NCI-H2029 (cell line): ENCODE data around the gene H2AZ2.
A peak's percentile ranks its signal among the peaks of the same experiment; 100 is the strongest.
"Not testable (repeated sequence)": the region's sequence is repeated elsewhere in the genome, so short reads cannot be mapped to it uniquely, and the experiment has no call there.

Experiments used
- DNase-seq: peaks from one replicate; lab custom pipeline; 2025; lab: John Stamatoyannopoulos, UW

The H2AZ2 gene

DNA sequence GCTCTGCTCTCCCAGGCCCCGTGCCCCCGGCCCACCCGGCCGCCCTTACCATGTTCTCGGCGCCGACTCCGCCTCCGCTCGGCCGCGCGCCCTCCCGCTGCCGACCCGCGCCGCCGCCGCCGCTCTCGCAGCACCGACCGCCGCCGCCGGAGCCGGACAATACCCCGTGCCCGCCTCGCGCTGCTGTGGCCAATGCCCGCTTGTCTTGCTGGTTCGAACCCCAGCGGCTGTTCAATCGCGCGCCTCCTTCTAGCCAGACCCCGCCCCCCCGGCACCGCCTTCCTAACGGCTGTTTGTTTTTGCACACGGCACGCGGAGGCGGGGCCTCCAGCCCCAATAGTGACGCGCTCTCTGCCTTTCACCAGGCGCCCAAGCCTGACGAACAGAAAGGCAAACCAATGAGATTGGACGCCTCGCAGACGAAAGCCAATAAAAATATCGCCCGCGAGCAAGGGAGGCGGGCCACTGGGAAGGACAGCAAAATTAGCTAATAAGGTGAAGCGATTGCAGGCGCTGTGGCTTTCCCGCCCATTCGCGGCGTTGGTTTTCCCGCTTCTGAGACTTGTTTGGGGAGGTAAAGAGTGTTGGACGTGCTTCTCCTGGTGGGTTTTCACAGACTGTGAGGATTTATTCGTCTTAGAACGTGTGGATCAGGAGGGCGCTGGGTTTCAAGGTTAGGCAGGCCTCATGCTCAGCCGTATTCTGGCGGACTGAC, at the start of gene H2AZ2:
H2AZ2 (minus strand) TSS at position 168 of the 715 bp plus-strand sequence; CDS start at position 52, 116 bp downstream.
- peak; percentile 100 for DNase-seq

DNA sequence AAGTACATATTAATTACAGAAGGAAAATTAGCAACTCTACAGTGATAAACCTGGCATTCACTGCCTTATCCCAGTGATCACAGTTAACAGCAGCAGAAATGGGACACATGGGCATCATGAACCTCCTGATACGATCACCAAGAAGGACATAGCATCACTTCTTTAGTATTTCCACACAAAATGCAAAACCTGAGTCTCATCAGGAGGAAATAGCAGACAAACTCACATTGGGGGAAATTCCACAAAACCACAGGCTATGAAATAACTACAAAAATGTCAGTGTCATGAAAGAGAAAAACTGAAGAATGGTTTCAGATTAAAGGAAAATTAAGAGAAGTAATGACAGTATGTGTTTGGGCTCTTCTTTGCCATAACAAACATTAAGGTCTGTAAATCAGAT, 49.4 kb upstream of the H2AZ2 start:
- no peak for DNase-seq

DNA sequence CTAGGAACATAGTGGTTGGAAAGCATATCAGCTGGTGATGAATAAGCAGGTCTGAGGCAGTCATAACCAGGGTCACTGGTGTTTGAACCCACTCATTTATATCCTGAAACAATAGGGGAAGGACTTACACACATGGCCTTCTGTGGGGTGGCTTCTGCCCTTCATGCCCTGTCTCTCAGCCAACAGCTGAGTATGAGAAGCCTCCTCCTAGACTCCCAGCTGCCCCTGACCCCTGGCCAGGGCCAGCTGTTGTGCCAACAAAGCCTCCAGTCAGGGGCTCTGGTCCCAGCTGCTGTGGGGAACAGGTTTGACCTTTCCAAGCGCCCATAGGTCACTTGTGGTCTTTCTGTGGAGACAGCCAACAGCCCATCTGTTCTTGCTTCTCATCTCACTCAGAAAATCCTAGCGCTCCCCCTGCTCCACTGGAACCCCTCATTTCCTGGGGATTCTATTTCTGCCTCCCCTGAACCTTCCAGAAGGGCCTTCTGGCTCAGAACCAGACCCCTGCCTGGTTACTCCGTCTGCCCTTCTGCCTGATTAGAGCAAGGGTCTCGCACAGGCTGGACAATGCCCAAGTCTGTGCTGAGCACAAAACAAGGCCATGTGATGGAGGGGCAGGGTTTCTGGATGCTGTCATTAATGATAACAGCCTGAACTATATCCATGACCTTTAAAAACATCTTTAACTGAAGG, 47.1 kb upstream of the H2AZ2 start:
- DNase-seq = no peak

DNA sequence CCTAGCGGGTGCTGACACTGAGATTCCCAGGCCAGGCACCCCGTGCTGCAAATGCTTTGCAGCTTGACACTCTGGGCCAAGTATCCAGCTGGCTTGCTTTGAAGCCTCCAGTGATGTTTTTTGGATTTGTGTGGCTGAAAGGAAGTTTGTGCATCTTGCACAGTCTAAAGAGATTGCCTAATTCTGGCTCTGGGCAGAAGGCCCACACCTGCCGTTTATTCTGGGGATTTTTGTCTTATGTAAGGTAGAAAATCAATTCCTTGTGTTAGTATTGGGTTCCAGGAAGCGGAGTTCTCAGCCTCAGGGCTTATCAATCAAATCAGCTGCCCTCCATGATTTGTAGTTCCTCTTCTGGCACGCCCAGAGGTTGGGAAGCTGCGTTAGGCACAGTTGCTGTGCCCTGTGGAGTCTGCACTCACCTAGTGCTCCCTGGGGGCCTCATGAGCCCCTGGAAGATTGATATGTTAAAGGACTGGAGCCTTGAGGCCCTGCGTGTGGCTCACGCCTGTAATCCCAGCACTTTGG, 45.9 kb upstream of the H2AZ2 start:
- DNase-seq = no peak

DNA sequence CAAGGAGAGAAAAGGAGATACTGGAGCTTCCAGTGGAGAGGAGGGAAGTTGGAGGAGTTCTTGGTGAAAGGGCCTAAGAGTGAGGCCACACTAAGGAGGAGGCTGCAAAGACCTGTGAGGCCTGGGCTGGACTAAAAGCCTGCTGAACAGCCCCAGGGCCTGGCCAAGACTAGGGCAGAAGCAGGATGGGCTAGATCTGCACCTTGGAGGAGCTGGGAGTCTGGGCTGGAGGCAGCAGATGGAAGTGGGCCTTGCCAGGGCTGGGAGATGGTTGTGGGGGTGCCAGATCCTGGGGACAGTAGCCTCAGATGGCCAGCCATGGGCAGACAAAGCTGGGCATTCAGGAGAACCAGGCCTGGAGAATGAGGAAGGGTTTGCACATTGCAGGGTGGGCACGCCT, 43.9 kb upstream of the H2AZ2 start:
- no peak for DNase-seq

DNA sequence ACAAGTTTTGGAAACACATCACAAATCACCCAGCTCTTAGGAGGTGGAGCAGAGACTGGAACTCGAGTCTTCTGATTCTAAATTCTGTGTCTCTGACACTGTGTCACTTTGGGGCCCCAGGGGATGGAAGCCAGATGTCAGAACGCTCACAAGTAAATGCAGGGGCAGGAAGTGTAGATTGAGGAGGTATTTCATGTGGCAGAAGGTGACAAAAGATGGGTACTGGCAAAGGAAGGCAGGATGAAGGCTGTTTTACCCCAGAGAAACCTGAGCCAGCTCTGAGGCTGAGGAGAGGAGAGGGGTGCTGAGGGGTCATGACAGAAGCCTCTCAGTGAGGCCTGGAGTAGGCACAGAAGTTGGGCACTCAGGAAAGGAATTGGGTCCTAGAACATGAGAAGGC, 43.5 kb upstream of the H2AZ2 start:
- DNase-seq = no peak

DNA sequence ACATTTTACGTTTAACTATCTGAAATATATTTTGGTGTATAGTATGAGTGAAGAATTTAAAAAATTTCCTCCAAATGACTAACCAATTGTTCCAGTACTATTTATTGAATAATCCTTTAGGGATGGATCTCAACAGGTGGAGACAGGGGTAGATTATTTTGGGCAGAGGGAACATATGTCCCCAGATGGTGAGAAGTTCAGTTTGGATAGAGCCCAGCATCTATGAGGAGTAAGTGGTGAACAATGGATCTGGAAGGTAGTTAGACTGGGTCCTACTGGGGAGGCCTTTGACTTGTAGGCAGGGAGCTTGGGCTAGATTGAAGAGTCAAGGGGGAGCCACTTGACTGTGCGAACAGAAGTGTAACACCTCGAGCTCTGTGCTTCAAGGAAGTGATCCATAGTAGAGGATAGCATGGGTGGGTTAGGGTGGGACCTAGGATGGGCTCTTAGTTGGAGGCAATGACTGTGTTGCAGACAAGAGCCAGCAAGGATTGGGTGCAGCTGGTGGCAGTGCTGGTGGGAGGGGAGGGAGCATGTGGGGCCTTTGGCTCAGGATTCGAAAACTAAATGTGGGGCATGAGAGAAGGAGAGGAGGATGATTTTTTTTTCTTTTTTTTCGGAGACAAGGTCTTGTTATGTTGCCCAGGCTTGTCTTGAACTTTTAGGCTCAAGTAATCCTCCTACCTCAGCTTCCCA, 41.3 kb upstream of the H2AZ2 start:
- DNase-seq = no peak

DNA sequence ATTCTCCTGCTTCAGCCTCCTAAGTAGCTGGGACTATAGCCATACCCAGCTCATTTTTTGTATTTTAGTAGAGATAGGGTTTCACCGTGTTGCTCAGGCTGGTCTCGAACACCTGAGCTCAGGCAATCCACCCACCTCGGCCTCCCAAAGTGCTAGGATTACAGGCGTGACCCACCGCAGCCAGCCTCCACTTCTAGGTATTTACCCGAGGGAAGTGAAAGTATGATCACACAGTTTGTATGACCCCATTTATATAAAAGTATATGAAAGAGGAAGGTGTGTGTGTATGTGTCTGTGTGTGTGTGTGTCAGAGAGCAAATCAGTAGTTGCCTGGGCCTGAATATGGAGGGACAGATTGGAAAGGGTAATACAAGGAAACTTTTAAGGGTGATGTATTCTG, 39.4 kb upstream of the H2AZ2 start:
- no peak for DNase-seq

DNA sequence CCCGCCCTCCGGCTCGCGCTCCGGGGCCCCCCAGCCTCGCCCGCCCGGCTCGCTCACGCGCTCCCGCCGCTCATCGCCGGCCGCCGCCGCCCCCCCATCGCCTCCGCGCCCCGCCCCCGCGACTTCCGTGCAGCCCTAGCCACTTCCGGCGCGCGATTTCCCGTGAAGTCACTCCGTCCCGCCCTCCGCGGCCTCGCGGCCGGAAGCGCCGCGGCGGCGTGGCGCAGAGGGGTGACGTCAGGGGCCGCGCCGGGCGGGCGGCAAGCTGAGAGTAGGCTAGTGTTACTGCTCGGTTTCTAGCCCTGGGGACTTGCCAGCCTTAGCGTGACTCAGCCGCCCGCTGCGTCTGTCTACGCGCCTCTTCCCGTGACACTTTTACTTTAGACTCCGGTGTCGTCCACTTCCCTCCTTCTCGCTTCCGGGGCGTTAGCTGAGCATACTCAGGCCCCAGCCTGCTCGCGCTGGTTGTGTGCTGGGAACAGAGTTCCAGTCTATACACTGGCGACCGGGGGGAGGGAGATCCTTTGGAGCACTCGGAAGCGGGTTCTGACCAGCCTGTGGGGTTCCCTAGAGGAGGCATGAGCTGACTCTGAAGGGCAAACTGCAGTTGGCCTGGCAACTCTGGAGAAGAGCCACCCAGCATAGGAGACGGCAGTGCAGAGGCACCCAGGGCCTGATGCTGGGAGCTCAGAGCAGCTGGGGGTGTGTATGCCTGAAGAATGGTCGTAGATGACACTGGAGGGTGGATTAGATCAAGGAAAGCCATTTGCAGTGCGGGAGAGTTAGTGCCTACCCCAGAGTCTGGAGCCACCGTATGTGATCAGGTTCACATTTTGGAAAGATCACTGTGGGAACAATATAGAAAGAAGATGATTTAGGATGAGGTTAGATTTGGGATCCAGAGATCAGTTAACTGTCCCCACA, 37.8 kb upstream of the H2AZ2 start, which contains the start of gene PURB:
PURB (minus strand) TSS at position 137 of the 924 bp plus-strand sequence. CDS start 182 bp downstream, outside the sequence.
- peak; percentile 95 for DNase-seq

DNA sequence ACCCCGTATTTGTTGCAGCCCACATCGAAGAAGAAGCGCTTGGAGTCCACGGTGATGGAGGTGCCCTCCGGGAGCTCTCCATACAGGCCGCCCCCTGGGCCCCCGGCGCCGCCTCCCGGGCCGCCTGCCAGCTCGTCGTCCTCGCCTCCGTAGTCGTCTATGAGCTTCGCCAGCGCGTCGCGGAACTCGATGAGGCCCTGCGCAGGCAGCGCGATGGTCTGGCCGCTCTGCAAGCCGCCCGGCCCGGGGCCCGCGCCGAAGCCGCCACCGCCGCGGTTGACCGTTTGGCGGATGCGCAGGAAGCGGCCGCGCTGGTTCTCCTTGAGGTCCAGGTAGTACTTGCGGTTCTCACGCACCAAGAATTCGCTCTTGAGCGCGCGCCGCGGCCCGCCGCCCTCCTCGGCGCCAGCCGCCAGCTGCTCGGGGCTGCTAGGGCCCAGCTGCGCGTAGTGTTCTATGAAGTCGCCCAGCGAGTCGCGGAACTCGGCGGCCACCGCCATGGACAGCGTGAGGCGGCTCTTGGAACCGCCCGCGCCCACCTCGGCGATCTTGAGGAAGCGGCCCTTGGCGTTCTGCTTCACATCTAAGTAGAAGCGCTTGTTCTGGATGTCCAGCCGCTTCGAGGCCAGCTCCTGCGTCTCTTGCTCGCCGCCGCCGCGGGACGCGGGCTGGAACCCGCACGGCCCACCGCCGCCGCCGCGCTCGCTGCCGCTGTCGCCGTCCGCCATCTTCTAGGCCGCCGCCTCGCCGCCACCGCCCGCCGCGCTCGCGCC, 36.9 kb upstream of the H2AZ2 start:
- peak; percentile 48 for DNase-seq

DNA sequence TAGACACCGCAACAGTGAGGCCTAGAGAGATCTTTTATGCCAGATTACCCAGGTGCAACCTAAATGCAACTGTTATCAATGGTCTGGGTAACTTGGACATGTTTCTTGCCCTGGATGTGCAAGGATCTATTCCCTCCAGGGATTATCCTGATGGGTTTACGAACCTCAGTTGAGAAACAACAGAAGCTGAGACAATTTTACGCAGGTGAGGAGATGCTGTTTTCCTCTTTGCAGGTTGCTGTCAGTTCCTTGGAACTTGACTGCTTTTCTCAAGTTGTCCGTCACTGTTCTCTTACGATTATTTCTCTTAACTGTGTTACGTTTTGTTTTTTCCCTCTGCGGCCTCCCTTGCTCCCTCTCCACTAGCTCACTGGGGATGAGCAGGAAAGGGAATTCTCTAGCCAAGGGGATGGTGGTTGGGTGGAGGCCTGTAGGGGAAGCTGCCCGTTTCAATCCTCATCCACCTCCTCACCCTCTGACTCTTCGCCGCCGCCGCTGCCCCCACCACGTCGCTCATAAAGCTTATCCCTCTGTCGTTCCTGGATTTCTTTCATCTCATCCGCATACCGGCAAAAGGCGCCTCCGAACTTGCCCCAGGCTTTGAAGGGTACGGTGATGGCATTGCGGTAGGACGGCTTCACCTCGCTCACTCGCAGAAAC, 36.2 kb upstream of the H2AZ2 start:
- DNase-seq = no peak

DNA sequence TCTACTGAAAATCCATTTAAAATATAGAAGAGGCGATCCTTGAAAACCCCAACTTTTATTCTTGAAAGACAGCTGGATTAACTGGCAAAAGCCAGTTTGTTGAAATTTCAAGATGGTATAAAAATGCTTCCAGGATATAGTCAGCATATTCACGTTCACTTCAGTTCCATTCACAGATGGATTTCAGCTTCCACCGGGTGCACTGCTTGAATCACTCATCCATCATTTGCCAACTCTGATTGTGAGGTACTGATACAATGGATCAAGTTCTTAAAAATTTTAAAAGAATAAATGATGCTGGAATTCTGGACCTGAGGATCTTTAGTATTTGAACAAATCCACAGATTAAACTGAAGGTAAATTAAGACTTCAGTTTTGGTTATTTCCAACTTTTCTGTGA, 35.0 kb upstream of the H2AZ2 start:
- DNase-seq = no peak

DNA sequence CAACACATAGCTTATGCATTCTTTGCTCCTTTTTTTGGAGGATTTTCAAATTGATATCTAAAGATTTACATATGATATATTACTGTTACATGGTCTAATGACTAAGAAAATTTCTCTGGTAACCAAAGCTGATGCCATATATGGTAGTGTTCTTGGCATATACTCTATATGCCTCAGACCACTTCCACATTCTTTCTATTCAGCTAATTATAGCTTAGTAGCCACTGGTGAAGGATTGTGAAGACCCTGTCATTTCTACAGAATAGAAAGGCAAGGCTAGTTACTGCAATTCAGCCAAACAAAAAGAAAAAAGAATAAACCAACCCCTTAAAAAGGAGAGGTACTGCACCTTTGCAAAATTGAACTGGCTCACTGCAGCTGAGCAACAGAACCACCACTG, 33.7 kb upstream of the H2AZ2 start:
- DNase-seq = peak; percentile 10

DNA sequence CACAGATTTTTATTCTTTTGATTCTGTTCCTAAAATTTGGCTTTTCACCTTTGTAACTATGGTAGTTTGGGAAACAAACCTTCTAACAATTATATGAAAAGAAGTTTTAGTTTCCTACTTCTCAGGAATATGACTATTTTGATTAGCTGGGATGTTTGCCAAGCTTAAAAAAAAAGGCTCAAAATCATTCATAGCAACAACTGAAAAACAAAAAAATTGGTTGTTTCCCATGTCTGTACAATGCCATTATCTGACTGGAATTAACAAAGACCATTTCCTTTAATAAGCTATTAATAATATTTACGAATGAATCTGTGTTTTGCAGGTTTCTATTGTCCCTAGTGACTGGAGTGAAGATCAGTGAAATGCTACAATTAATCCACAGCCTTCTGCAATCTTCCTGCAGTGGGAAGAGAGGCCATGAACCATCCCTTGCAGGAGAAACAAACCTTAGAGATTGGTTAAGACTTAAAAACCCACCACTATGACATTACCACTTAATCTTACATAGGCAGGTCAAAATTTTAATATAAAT, 33.2 kb upstream of the H2AZ2 start:
- DNase-seq = no peak

DNA sequence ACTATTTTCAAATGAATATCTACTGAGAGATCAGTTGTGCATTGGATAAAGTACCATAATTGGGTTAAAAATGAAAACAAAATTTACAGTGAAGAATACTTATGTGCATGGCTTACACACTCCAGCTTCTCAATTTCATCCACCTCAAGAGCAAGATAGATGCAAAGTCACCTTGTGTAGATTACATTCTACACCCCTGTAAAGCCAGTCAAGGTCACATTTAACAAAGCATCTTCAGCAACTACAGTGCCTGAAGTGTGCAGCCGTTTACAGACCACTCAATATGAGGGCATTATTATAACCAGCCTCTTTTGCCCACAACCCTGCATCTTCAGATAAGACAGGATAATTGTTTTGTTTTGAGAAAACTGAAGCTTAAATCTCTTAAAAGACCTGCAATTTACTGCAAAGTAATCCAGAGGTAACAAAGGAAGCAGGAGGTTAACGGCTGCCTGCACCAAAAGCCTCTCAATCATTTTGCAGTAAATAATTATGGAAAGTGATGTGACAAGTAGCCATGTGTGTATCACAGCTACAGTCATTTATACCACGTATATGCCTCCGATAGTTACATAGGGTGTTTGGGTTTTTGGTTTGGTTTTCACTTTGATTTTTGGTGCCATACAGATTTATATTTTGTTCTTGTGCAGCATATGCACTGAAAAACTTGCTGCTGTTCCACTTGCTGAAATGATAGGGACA, 32.6 kb upstream of the H2AZ2 start:
- DNase-seq = no peak

DNA sequence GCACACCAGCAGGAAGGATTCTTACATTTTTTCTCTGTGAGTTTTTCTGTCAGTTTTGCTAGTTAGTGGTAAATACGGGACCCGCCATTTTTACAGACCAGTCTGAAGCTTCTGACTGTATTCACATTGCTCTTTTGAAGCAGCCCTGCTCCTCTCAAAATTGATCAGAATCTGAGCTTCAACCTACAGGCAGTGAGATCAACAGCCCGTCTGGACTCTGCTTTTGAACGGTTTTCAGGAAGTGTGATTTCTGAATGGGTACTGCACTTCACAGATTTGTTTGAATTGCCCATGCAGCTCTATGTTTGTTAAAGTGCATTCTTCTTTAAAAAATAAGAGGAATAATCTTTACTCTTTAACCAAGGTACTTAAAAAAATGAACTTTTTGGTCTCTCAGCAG, 28.5 kb upstream of the H2AZ2 start:
- no peak for DNase-seq

DNA sequence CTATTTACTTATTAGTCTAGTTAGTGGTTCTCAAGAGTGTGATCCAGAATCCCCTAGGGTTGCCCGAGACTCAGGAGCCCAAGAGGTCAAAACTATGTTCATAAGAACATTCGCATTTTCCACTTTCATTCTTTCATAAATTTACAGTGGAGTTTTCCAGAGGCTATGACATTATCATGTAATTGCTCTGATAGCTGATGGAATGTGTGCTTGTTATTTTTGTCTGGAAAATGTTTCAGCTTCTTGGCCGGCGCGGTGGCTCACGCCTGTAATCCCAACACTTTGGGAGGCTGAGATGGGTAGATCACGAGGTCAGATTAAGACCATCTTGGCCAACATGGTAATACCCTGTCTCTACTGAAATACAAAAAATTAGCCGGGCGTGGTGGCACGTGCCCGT, 27.4 kb upstream of the H2AZ2 start:
- DNase-seq = no peak

DNA sequence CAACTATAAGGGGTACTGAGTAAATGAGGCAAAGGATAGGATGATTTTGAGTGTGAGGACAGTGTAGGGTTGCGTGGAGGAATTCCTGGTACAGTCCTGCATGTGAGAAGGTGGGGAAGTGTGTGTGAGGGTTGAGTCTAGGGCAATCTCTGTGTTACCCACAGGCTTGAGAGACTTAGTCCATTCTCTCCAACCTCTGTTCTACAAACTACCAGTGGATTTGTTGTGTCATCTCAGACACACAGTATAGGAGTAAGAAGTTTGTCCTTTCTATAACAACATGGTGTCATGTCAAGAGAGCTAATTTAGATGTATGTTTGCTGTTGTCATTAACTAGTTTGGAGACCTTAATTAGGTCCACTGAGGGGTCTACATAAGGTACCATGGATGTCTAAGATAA, 24.9 kb upstream of the H2AZ2 start:
- DNase-seq = no peak

DNA sequence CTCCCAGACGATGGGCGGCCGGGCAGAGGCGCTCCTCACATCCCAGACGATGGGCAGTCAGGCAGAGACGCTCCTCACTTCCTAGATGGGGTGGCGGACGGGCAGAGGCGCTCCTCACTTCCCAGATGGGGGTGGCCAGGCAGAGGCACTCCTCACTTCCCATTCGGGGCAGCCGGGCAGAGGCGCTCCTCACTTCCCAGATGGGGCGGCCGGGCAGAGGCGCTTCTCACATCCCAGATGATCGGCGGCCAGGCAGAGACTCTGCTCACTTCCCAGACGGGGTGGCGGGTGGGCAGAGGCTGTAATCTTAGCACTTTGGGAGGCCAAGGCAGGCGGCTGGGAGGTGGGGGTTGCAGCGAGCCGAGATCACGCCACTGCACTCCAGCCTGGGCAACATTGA, 24.0 kb upstream of the H2AZ2 start:
- DNase-seq = not testable (repeated sequence)
